Hepatocyte (in vitro differentiated cells): ENCODE results near the gene RPS6KA2. TPM values are rescaled to one million over a fixed set of nuclear protein-coding genes. Genes with fewer than 3 reads are reported as not detected.

Source experiments
- DNase-seq: peaks from one replicate; pipeline ENCODE4 v3.0.0-alpha.2; 2016; ENCODE audit warnings: low spot score
- H2AFZ ChIP-seq: fragments of 200-600 bp; sonication (generic); 2 replicates; pipeline ENCODE4 v1.6.0; 2016; ENCODE audit warnings: antibody characterized with exemption, mild to moderate bottlenecking
- H3K27ac ChIP-seq: fragments of 200-600 bp; sonication (generic); 2 replicates; pipeline ENCODE4 v1.5.1; 2016; ENCODE audit warnings: mild to moderate bottlenecking
- H3K27me3 ChIP-seq: fragments of 200-600 bp; sonication (generic); 2 replicates; pipeline ENCODE4 v1.6.1; 2016
- H3K36me3 ChIP-seq: fragments of 200-600 bp; sonication (generic); replicated peaks from 2 replicates; pipeline ENCODE4 v1.5.1; 2016; ENCODE audit warnings: low read depth; ENCODE audit not compliant: insufficient read depth
- H3K4me1 ChIP-seq: fragments of 200-600 bp; sonication (generic); 2 replicates; pipeline ENCODE4 v1.5.1; 2016; ENCODE audit warnings: mild to moderate bottlenecking, moderate library complexity; ENCODE audit not compliant: insufficient read depth
- H3K4me2 ChIP-seq: fragments of 200-600 bp; sonication (generic); 2 replicates; pipeline ENCODE4 v1.6.0; 2016
- H3K4me3 ChIP-seq: fragments of 200-600 bp; sonication (generic); 2 replicates; pipeline ENCODE4 v1.5.1; 2016; ENCODE audit warnings: mild to moderate bottlenecking
- H3K79me2 ChIP-seq: fragments of 200-600 bp; sonication (generic); 2 replicates; pipeline ENCODE4 v1.6.0; 2017; ENCODE audit warnings: mild to moderate bottlenecking
- H3K9me2 ChIP-seq: fragments of 200-600 bp; sonication (generic); replicated peaks from 2 replicates; pipeline ENCODE4 v1.6.0; 2017; ENCODE audit warnings: mild to moderate bottlenecking; ENCODE audit not compliant: insufficient read depth
- H3K9me3 ChIP-seq: fragments of 200-600 bp; sonication (generic); 2 replicates; pipeline ENCODE4 v1.5.1; 2016; ENCODE audit warnings: low read depth, mild to moderate bottlenecking
- H4K20me1 ChIP-seq: fragments of 200-600 bp; sonication (generic); 2 replicates; pipeline ENCODE4 v1.6.0; 2016; ENCODE audit warnings: mild to moderate bottlenecking; ENCODE audit not compliant: insufficient read depth, poor library complexity, severe bottlenecking
- CTCF ChIP-seq: fragments of 200-600 bp; sonication (generic); IDR thresholded peaks from 2 replicates; pipeline ENCODE4 v1.5.1; 2016; ENCODE audit warnings: antibody characterized with exemption, mild to moderate bottlenecking; ENCODE audit not compliant: poor library complexity
- EZH2 ChIP-seq: fragments of 200-600 bp; sonication (generic); IDR thresholded peaks from 2 replicates; pipeline ENCODE4 v1.6.1; 2016; ENCODE audit warnings: antibody characterized with exemption, mild to moderate bottlenecking, borderline replicate concordance
- EZH2phosphoT487 ChIP-seq: fragments of 200-600 bp; sonication (generic); IDR thresholded peaks from one replicate; pipeline ENCODE4 v1.6.1; 2018; ENCODE audit warnings: antibody characterized with exemption, mild to moderate bottlenecking, low read depth, moderate library complexity; ENCODE audit not compliant: unreplicated experiment, severe bottlenecking
- WGBS: methylation state at CpG from one replicate; pipeline ENCODE4 v1.1.6; 2016; ENCODE audit warnings: low lambda C conversion rate; ENCODE audit errors: missing lambda C conversion rate; 5-methylcytosine and 5-hydroxymethylcytosine counted together
- polyA plus RNA-seq: library from polyadenylated mRNA; unstranded; fragments of >200 nt; fragmentation: Nextera tagmentation; extraction: Ambion mirVana; gene quantifications from 2 replicates; pipeline ENCODE4 v1.2.1, GENCODE V29; 2016
- total RNA-seq: library from RNA; depleted of rRNA; stranded (reverse); fragments of >200 nt; gene quantifications from 2 replicates; pipeline ENCODE4 v1.2.3, GENCODE V29; 2014

RPS6KA2 gene
- total and polyA plus RNA-seq, 2 experiments from 2014 or later, result 27.7 to 29.2 TPM

- Histone ChIP-seq H3K9me3 (no peaks in the 10 kb centered on the region), H3K4me3 (no peak overlapping the region), H3K4me1 (no peaks in the 10 kb centered on the region), H4K20me1 (no peaks in the 10 kb centered on the region), H2AFZ (no peak overlapping the region), H3K36me3 (no peaks in the 10 kb centered on the region), H3K27ac (no peak overlapping the region), H3K79me2 (no peaks in the 10 kb centered on the region), H3K4me2 (no peak overlapping the region), H3K9me2 (no peaks in the 10 kb centered on the region), H3K27me3 (no peaks in the 10 kb centered on the region)
- no peak for DNase-seq
- WGBS, result 89% methylated on average over 10 of the region's 10 CpGs
- TF ChIP-seq EZH2 (no peak), CTCF (no peak), EZH2phosphoT487 (no peak)
Observed at GRCh38 chr6:166484863-166485262, 142.2 kb downstream of the RPS6KA2 start.

DNA sequence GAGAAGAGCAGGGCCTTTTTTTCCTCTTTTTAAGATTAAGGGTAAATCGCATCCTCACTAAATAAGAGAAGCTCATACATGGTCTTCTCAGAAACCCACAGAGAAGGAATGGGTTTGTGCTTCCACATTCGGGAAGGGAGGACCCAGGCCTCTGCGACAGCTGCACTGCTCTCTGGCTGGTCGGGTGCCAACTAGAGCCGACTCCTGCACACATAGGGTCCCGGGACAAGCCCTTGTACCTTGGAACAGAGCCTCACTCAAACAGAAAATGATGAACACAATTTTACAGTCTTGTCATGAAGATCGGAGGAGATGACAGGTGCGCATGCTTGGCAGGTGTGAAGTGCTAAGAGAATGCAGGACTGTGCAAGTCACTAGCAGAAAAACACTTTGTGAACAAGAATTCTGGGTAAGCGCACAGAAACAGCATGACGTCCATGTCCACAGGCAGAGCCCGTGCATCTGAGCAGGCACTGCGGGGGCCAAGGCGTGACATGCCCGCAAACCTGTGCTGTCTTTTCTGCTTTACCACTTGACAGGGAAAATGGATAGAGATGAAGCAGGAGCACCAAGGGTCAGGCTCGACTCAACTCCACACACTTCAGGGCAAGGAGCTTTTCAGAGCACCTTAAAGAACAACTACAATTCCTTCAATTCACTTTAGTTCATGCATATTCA lies 143.3 kb downstream of the RPS6KA2 start:
- no peak for TF ChIP-seq EZH2phosphoT487
- H3K4me2 ChIP-seq, result no peak overlapping the region
- no peak overlapping the region for H3K27ac ChIP-seq
- H3K4me1 ChIP-seq, result no peaks in the 10 kb centered on the region
- no peaks in the 10 kb centered on the region for H3K27me3 ChIP-seq
- no peak overlapping the region for H2AFZ ChIP-seq
- no peaks in the 10 kb centered on the region for H3K9me2 ChIP-seq
- no peaks in the 10 kb centered on the region for H3K79me2 ChIP-seq
- no peaks in the 10 kb centered on the region for H3K36me3 ChIP-seq
- 95% methylated on average over 15 of the region's 15 CpGs for WGBS
- no peaks in the 10 kb centered on the region for H4K20me1 ChIP-seq
- H3K9me3 ChIP-seq, result no peaks in the 10 kb centered on the region
- no peak overlapping the region for H3K4me3 ChIP-seq
- no peak for DNase-seq

GRCh38 chr6:166483026-166483425 lies 144.0 kb downstream of the RPS6KA2 start:
- H3K4me2 ChIP-seq, result no peak overlapping the region
- H2AFZ ChIP-seq, result no peak overlapping the region
- H3K27me3 ChIP-seq, result no peaks in the 10 kb centered on the region
- no peaks in the 10 kb centered on the region for H3K9me3 ChIP-seq
- H3K36me3 ChIP-seq, result no peaks in the 10 kb centered on the region
- no peaks in the 10 kb centered on the region for H3K79me2 ChIP-seq
- H3K4me3 ChIP-seq, result no peak overlapping the region
- no peak for TF ChIP-seq EZH2phosphoT487
- DNase-seq, result no peak
- H3K27ac ChIP-seq, result no peak overlapping the region
- H3K4me1 ChIP-seq, result no peaks in the 10 kb centered on the region
- H4K20me1 ChIP-seq, result no peaks in the 10 kb centered on the region
- no peaks in the 10 kb centered on the region for H3K9me2 ChIP-seq
- 97% methylated on average over 10 of the region's 10 CpGs for WGBS

GRCh38 chr6:166478782-166479592 lies 148.1 kb downstream of the RPS6KA2 start:
- Histone ChIP-seq H3K4me1 (no peaks in the 10 kb centered on the region), H3K9me2 (no peaks in the 10 kb centered on the region), H3K9me3 (no peaks in the 10 kb centered on the region), H4K20me1 (no peaks in the 10 kb centered on the region), H3K27me3 (no peaks in the 10 kb centered on the region), H3K4me2 (no peak overlapping the region), H3K4me3 (no peak overlapping the region), H3K36me3 (no peaks in the 10 kb centered on the region), H2AFZ (no peak overlapping the region), H3K79me2 (no peaks in the 10 kb centered on the region), H3K27ac (no peak overlapping the region)
- TF ChIP-seq EZH2phosphoT487, result no peak
- TF ChIP-seq CTCF, result no peak
- no peak for TF ChIP-seq EZH2
- DNase-seq, result no peak
- WGBS, result 94% methylated on average over 28 of the region's 28 CpGs
